Stimulated activated CD4-positive, alpha-beta T cell treated with anti-CD3 and anti-CD28 coated beads, Interleukin-4, amount 100 ng/mL, for 24 hours (primary cell): ENCODE data around the gene PRR32.
"Not testable (repeated sequence)": the region's sequence is repeated elsewhere in the genome, so short reads cannot be mapped to it uniquely, and the experiment has no call there.

Source experiments
- DNase-seq: peaks from one replicate; pipeline ENCODE4 v3.0.0-alpha.2; 2020

The PRR32 gene

GRCh38 chrX:126819429-126819828 lies at the start of gene PRR32:
PRR32 (plus strand) TSS chrX:126819729; CDS start chrX:126819844, 115 bp downstream.
- no peak for DNase-seq

- no peak for DNase-seq
Observed at GRCh38 chrX:126770179-126770578, 49.4 kb upstream of the PRR32 start.

- no peak for DNase-seq
Observed at GRCh38 chrX:126785539-126785938, 34.0 kb upstream of the PRR32 start.

- no peak for DNase-seq
Observed at GRCh38 chrX:126799059-126799458, 20.5 kb upstream of the PRR32 start.

GRCh38 chrX:126806784-126807183 lies 12.7 kb upstream of the PRR32 start:
- not testable (repeated sequence) for DNase-seq

GRCh38 chrX:126815806-126816205 lies 3.7 kb upstream of the PRR32 start:
- no peak for DNase-seq

GRCh38 chrX:126820700-126821420 lies 1.3 kb downstream of the PRR32 start:
- no peak for DNase-seq

- no peak for DNase-seq
Observed at GRCh38 chrX:126824338-126825007, 4.9 kb downstream of the PRR32 start.

- DNase-seq, result no peak
Observed at GRCh38 chrX:126825566-126826193, 6.2 kb downstream of the PRR32 start.

- DNase-seq, result no peak
Observed at GRCh38 chrX:126836186-126836585, 16.7 kb downstream of the PRR32 start.

GRCh38 chrX:126847143-126847542 lies 27.6 kb downstream of the PRR32 start:
- DNase-seq, result no peak

GRCh38 chrX:126855839-126856524 lies 36.5 kb downstream of the PRR32 start:
- no peak for DNase-seq
